Measurements from ENCODE around the gene RALGPS1.

- no peak for TF ChIP-seq CTCF (IDR thresholded peaks at IDR 0.05 in 4 of 5, conservative IDR thresholded peaks at IDR 0.05 in 1 of 5)
- TF ChIP-seq POLR2A (IDR thresholded peaks at IDR 0.05): no peak
Observed at GRCh38 chr9:127105805-127106465, 191.4 kb downstream of the RALGPS1 start.

Measured in gastrocnemius medialis (tissue), 4 donors.